Neutrophil (primary cell): ENCODE data around the gene NRXN3.

Source experiments
- H3K27ac ChIP-seq: fragments of 200-600 bp; sonication (generic); 2 replicates; pipeline ENCODE4 v1.5.1; 2016; ENCODE audit warnings: mild to moderate bottlenecking, moderate library complexity
- H3K27me3 ChIP-seq: fragments of 200-600 bp; sonication (generic); 2 replicates; pipeline ENCODE4 v1.6.0; 2016; ENCODE audit warnings: mild to moderate bottlenecking
- H3K36me3 ChIP-seq: fragments of 200-600 bp; sonication (generic); 2 replicates; pipeline ENCODE4 v1.5.1; 2017
- H3K4me1 ChIP-seq, 2 experiments: fragments of 200-600 bp in 1 of 2; sonication (generic) in 1 of 2; 1 replicate in 1 of 2; 2 replicates in 1 of 2; pipeline versions ENCODE4 v1.5.1 to v1.6.1; 2013 to 2016; ENCODE audit warnings: low read depth in 1 of 2, low read length in 1 of 2, mild to moderate bottlenecking in 1 of 2, moderate library complexity in 1 of 2; ENCODE audit not compliant: control insufficient read depth in 1 of 2, insufficient read depth in 1 of 2
- H3K4me3 ChIP-seq, 2 experiments: fragments of 200-600 bp in 1 of 2; sonication (generic) in 1 of 2; 1 replicate in 1 of 2; 2 replicates in 1 of 2; pipeline ENCODE4 v1.5.1; 2013 to 2016; ENCODE audit warnings: low read depth in 1 of 2, low read length in 1 of 2, mild to moderate bottlenecking in 1 of 2, moderate library complexity in 1 of 2
- H3K9me3 ChIP-seq: fragments of 200-600 bp; sonication (generic); 2 replicates; pipeline ENCODE4 v1.5.1; 2016
- CTCF ChIP-seq: fragments of 200-600 bp; sonication (generic); IDR thresholded peaks from 2 replicates; pipeline ENCODE4 v1.5.1; 2016; ENCODE audit warnings: antibody characterized with exemption

Gene NRXN3

GRCh38 chr14:79417961-79418360, 1247.8 kb downstream of the NRXN3 start:
- TF ChIP-seq CTCF, result no peak
- Histone ChIP-seq H3K4me3 (no peak overlapping the region), H3K36me3 (no peaks in the 10 kb centered on the region), H3K27ac (no peak overlapping the region), H3K9me3 (no peaks in the 10 kb centered on the region), H3K4me1 (no peaks in the 10 kb centered on the region), H3K27me3 (no peaks in the 10 kb centered on the region)

GRCh38 chr14:79418649-79419415, 1248.7 kb downstream of the NRXN3 start:
- Histone ChIP-seq H3K36me3 (no peaks in the 10 kb centered on the region), H3K27ac (no peak overlapping the region), H3K27me3 (no peaks in the 10 kb centered on the region), H3K4me3 (no peak overlapping the region), H3K9me3 (no peaks in the 10 kb centered on the region), H3K4me1 (no peaks in the 10 kb centered on the region)
- no peak for TF ChIP-seq CTCF

GRCh38 chr14:79419571-79420327, 1249.6 kb downstream of the NRXN3 start:
- H3K36me3 ChIP-seq, result no peaks in the 10 kb centered on the region

GRCh38 chr14:79420725-79421124, 1250.6 kb downstream of the NRXN3 start:
- TF ChIP-seq CTCF, result no peak
- no peaks in the 10 kb centered on the region for H3K36me3 ChIP-seq
- no peaks in the 10 kb centered on the region for H3K4me1 ChIP-seq

More at GRCh38 chr14:79419571-79420327, 1249.6 kb downstream of the NRXN3 start:
- Histone ChIP-seq H3K4me1 (no peaks in the 10 kb centered on the region), H3K27ac (no peak overlapping the region), H3K9me3 (no peaks in the 10 kb centered on the region), H3K27me3 (no peaks in the 10 kb centered on the region), H3K4me3 (no peak overlapping the region)
- TF ChIP-seq CTCF, result no peak

GRCh38 chr14:79421811-79422210, 1251.6 kb downstream of the NRXN3 start:
- Histone ChIP-seq H3K27ac (no peak overlapping the region), H3K27me3 (no peaks in the 10 kb centered on the region), H3K4me3 (no peak overlapping the region), H3K36me3 (no peaks in the 10 kb centered on the region), H3K9me3 (no peaks in the 10 kb centered on the region), H3K4me1 (no peaks in the 10 kb centered on the region)
- TF ChIP-seq CTCF, result no peak

More at GRCh38 chr14:79420725-79421124, 1250.6 kb downstream of the NRXN3 start:
- H3K27me3 ChIP-seq, result no peaks in the 10 kb centered on the region
- H3K9me3 ChIP-seq, result no peaks in the 10 kb centered on the region
- no peak overlapping the region for H3K4me3 ChIP-seq
- H3K27ac ChIP-seq, result no peak overlapping the region
